HG03280 (cell line): Measurements from ENCODE around the gene DUSP16.

Source experiments
- ATAC-seq: cut with Tn5 transposase; IDR thresholded peaks from one replicate; pipeline ENCODE4 v1.9.1; 2021; ENCODE audit warnings: mild to moderate bottlenecking, moderate library complexity; ENCODE audit not compliant: unreplicated experiment

Gene DUSP16

GRCh38 chr12:12501121-12501520 lies 61.5 kb downstream of the DUSP16 start:
- ATAC-seq, result no peak

GRCh38 chr12:12499909-12500604 lies 62.6 kb downstream of the DUSP16 start:
- ATAC-seq, result no peak

- ATAC-seq, result no peak
These were observed 64.5 kb downstream of the DUSP16 start for GRCh38 chr12:12498210-12498609.

DNA sequence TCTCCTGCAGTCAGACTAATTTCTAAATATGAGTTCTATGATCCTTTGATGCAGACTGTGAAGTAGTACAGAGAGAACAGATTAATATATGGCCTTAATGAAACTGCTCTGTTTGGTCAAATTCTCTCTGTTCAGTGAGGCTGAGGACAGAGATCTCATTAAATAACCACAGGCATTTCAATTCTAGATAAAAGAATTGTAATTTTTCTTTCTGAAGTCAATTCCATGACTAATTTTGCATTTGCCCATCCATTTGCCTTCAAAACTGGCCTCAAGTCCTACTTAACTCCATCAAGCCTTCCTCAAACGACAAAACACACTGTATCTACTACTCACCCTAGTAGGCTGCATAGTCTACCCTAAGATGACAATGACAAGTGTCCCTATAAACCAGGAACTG lies 67.1 kb downstream of the DUSP16 start:
- no peak for ATAC-seq

- ATAC-seq, result no peak
These were observed 70.1 kb downstream of the DUSP16 start for GRCh38 chr12:12492547-12492946.

GRCh38 chr12:12491606-12492005 lies 71.1 kb downstream of the DUSP16 start:
- no peak for ATAC-seq

DNA sequence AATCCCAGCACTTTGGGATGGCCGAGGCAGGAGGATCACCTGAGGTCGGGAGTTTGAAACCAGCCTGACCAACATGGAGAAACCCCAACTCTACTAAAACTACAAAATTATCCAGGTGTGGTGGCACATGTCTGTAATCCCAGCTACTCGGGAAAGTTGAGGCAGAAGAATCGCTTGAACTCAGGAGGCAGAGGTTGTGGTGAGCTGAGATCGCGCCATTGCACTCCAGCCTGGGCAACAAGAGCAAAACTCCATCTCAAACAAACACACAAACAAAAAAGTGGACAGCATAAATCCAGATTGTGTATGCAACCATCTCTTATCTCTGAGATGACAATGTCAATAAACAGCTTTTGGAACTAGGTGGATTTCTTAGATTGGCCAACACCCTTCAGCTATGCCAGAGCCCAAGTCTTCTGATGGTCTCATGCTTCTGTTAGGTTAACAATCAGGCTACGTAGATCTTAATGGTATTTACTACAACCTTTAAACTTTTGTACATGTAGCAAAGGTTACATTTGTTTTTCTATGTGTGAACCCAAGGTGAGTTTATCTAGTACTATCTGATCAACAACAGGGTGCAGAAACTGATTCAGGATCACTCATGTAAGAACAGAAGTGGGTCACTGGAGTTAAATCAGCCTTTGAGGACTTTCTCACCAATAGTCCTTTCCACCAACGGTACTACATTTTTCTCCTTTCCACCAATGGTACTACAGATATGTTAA lies 73.7 kb downstream of the DUSP16 start:
- ATAC-seq, result no peak

GRCh38 chr12:12488296-12488695 lies 74.4 kb downstream of the DUSP16 start:
- ATAC-seq, result no peak

DNA sequence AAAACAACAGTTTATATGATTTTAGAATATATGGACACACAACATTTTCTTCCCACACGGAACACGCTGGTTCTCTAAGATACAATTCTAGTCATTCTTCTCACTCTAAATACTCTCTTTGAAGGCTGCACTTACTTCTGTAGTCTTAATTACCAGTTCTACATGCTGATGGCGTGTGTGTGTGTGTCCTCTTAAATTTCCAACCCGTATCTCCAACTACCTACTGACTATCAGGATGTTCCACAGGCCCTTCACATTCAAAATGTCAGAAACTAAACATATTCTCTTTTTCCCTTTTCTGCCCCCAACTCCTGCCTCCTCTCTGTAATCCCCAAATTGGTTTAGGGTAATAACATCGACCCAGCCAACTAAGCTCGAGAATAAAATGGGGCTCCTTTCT lies 75.2 kb downstream of the DUSP16 start:
- no peak for ATAC-seq

GRCh38 chr12:12486661-12487240 lies 75.9 kb downstream of the DUSP16 start:
- ATAC-seq, result peak; percentile 81

DNA sequence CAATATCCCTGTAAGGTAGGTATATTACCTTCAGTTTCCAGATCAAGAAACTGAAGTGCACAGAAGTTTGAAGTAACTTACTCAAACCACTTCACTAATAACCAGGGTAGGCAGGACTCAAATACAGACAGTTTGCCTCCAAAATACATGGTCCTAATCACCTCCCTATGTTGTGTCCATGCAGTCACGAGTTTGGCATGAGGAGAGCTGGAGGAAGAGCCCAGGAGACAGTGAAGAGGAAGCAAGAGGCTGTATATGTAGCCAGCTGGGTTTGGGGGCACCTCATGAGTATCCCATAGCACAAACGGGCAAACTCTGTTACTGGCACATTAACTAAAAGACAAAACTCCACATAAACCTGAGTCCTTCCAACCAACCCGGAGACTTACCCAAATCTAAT lies 79.2 kb downstream of the DUSP16 start:
- no peak for ATAC-seq

DNA sequence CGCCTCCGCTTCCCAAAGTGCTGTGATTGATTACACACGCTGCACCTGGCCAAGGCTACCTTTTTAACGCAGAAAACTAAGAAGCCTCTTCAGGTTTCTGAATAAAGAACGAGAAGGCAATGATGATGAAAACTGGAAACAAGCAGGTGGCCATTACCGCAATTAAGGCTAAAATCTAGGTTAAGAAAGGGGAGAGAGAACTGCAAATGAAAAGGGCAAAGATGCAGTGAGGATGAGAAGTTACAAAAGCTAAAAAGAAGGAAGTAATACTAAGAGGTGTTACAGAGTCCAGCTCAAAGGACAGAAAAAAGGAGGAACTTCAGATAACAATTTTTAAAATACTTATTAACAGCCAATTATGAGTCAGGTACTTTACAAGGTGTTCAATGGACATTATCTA lies 79.7 kb downstream of the DUSP16 start:
- no peak for ATAC-seq

DNA sequence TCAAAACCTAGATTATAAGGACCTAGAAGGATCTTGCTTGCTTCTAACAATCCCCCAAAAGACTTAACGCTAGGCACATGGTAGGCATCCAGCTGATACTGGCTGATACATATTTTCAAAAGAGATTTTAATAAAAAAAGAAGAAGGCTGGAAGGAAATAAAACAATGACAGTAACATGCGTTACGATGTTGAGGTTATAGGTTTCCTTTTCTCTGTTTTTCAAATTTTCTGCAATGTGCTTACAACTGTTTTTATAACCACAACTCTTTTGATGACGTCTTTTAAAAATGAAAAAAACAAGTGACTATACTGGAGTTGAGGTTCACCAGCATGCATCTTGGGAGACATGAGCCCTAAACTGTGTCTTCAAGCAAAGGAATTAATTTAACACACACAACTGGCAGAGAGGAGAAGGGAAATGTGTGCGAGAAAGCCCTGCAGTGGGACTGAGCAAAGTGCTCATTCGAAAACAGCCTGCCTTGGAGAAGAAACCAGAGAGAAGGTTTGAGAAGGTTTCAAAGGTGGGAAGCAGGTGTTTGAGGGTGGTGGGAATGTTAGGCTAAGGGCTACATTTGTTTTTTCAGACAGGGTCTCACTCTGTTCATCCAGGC lies 80.4 kb downstream of the DUSP16 start:
- ATAC-seq, result no peak

DNA sequence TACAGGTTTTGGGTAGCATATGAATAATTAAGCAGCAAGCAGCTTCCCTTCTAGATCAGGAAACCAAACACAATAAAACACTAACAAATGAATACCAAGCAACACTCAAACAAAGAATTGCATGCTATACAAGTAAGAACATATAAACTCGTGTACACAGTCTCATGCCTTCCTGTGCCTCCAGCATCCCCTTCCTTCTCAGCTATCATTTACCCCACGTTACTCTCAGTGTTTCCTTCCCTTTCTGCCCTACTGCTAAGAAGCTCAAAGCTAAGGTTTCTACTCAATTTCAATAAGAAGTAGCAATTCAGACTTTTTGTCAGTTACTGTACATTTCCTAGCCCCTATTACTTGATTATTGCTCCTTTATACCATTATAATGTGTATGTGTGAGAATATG lies 81.0 kb downstream of the DUSP16 start:
- no peak for ATAC-seq

- no peak for ATAC-seq
These were observed 82.6 kb downstream of the DUSP16 start for GRCh38 chr12:12480074-12480473.

GRCh38 chr12:12477532-12477890 lies 85.2 kb downstream of the DUSP16 start:
- ATAC-seq, result no peak

- ATAC-seq, result no peak
These were observed 85.7 kb downstream of the DUSP16 start for GRCh38 chr12:12476857-12477531.

- peak; percentile 93 for ATAC-seq
These were observed 87.5 kb downstream of the DUSP16 start for GRCh38 chr12:12474931-12475795.

DNA sequence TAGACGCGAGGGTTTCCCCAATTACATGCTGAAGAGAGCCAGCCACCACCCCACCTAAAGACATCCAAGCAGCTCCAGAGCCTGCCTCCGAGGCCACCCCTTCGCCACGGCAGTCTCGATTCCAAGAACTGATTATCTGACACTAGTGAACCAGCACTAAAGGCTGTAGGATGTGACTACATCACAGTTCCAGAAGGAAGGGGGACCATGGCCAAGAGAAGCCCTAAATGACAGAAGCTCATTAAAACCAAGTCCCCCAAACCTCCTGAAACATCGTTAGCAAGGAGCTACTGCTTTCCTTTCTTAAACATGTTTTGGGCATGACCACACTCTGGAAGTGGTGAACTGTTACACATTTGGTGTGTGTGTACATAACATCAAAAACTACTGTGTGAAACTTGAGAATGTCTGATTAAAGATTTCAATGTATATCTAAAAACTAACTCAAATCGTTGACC lies 88.2 kb downstream of the DUSP16 start:
- ATAC-seq, result peak; percentile 20

DNA sequence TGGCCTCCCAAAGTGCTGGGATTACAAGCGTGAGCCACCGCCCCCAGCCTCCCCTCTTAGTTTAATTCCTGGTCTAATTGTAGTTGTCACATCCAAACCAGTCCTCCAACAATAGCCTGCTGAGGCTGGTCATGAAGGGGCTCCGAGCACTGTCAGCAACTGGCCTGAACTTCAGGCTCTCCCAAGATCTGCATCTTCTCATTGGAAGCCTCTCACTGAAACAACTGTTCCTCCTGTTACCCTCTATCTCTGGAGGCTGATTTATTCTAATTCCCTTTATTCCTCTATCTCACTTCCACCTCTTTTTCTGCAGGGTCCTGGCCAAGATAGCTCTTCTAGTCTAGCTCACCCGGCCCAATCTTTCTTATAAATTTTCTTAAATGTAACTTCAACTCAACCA lies 89.4 kb downstream of the DUSP16 start:
- no peak for ATAC-seq
